Uterus (tissue), 2 donors: ENCODE results near the gene FBN1.

Experiments used
- CTCF ChIP-seq, 4 experiments: fragments of 200-600 bp in 2 of 4; fragments of 450-650 bp in 2 of 4; sonication (generic) in 2 of 4; IDR thresholded peaks; one replicate each; pipeline ENCODE4 v1.5.1; 2016 to 2019; ENCODE audit warnings: antibody characterized with exemption in 4 of 4, mild to moderate bottlenecking in 2 of 4, moderate library complexity in 1 of 4
- POLR2A ChIP-seq, 2 donors: fragments of 450-650 bp; IDR thresholded peaks; one replicate each; pipeline ENCODE4 v1.6.1; 2016; ENCODE audit warnings: antibody characterized with exemption in 2 of 2, mild to moderate bottlenecking in 1 of 2, moderate library complexity in 1 of 2

GRCh38 chr15:48449734-48450133 lies 195.8 kb downstream of the FBN1 start:
- TF ChIP-seq POLR2A (IDR thresholded peaks at IDR 0.05), result no peak
- no peak for TF ChIP-seq CTCF (IDR thresholded peaks at IDR 0.05)
